HCT116 (cell line): Measurements from ENCODE around the gene ASGR1. TPM values are rescaled to one million over a fixed set of nuclear protein-coding genes. Genes with fewer than 3 reads are reported as not detected.
"Not testable (repeated sequence)": the region's sequence is repeated elsewhere in the genome, so short reads cannot be mapped to it uniquely, and the experiment has no call there.

Experiments used
- ATAC-seq: fragments of 200-7000 bp; cut with Tn5 transposase; 2 replicates; pipeline ENCODE4 v1.9.1; 2020; ENCODE audit warnings: mild to moderate bottlenecking, moderate library complexity
- BruUV-seq: library from RNA; stranded (reverse); fragments of 400-500 nt; replicated peaks from 2 replicates; lab custom pipeline; 2021; lab: Mats Ljungman, UMichigan
- CTCF ChIA-PET: fragments of 300-600 bp; sonication (Branson Sonifier 250); formaldehyde crosslinking; loops from one replicate; lab custom pipeline; 2021; ENCODE audit warnings: antibody characterized with exemption; lab: Charles Lee
- POLR2A ChIA-PET: fragments of 300-600, 350-600 bp; sonication (Branson Sonifier 250); formaldehyde crosslinking; loops from one replicate; lab custom pipeline; 2021; ENCODE audit warnings: antibody characterized with exemption; lab: Charles Lee
- RAD21 ChIA-PET, 2 experiments: fragments of 300-600 bp; sonication (Branson Sonifier 250); formaldehyde crosslinking; loops; one replicate each; lab custom pipeline; 2023; ENCODE audit warnings: low total read pairs in 2 of 2; ENCODE audit not compliant: uncharacterized antibody in 2 of 2, unreplicated experiment in 2 of 2, low non-redundant PET in 1 of 2; lab: Charles Lee
- DNase-seq: peaks from one replicate; pipeline ENCODE4 v3.0.0-alpha.2; 2010; ENCODE audit warnings: low read depth, low spot score
- H2AFZ ChIP-seq: fragments of 200-600 bp; shearing (Covaris generic), sonication (generic); 2 replicates; pipeline ENCODE4 v1.6.1; 2017; ENCODE audit warnings: low read depth, mixed run types, mixed read lengths, antibody characterized with exemption, low read length; ENCODE audit not compliant: poor library complexity, severe bottlenecking
- H3K27ac ChIP-seq: 2 replicates; pipeline ENCODE4 v1.5.1; 2012; ENCODE audit warnings: low read depth, low read length
- H3K27me3 ChIP-seq: fragments of 200-600 bp; sonication (generic); 2 replicates; pipeline ENCODE4 v1.6.1; 2016; ENCODE audit warnings: mixed run types, low read length, mixed read lengths; ENCODE audit not compliant: insufficient read depth
- H3K36me3 ChIP-seq, 2 experiments: fragments of 200-500 bp in 1 of 2; fragments of 200-600 bp in 1 of 2; sonication (Bioruptor generic) in 1 of 2; sonication (generic) in 1 of 2; 2 replicates each; pipeline versions ENCODE4 v1.5.1 to v1.6.1; 2014 to 2016; ENCODE audit warnings: low read length in 2 of 2, inconsistent platforms in 1 of 2, mixed read lengths in 1 of 2, mixed run types in 1 of 2; ENCODE audit not compliant: insufficient read depth in 2 of 2, control insufficient read depth in 1 of 2
- H3K4me1 ChIP-seq, 2 experiments: fragments of 200-600 bp in 1 of 2; sonication (generic) in 1 of 2; 2 replicates each; pipeline versions ENCODE4 v1.5.1 to v1.6.1; 2012 to 2017; ENCODE audit warnings: low read length in 2 of 2, inconsistent platforms in 1 of 2, mild to moderate bottlenecking in 1 of 2, mixed read lengths in 1 of 2, mixed run types in 1 of 2, moderate library complexity in 1 of 2; ENCODE audit not compliant: insufficient read depth in 2 of 2, control insufficient read depth in 1 of 2
- H3K4me2 ChIP-seq: fragments of 200-600 bp; sonication (generic); 2 replicates; pipeline ENCODE4 v1.6.1; 2017; ENCODE audit warnings: mixed run types, low read length, mixed read lengths
- H3K4me3 ChIP-seq, 2 experiments: fragments of 200-600 bp in 1 of 2; sonication (generic) in 1 of 2; replicated peaks in 1 of 2; 2 replicates each; pipeline ENCODE4 v1.5.1; 2011 to 2016; ENCODE audit warnings: low read length in 2 of 2, control low read depth in 1 of 2, low read depth in 1 of 2, mild to moderate bottlenecking in 1 of 2, mixed read lengths in 1 of 2, mixed run types in 1 of 2
- H3K79me2 ChIP-seq: fragments of 200-600 bp; sonication (generic); 2 replicates; pipeline ENCODE4 v1.6.1; 2017; ENCODE audit warnings: mild to moderate bottlenecking, mixed run types, low read length, moderate library complexity, mixed read lengths; ENCODE audit not compliant: insufficient read depth
- H3K9ac ChIP-seq: fragments of 200-600 bp; sonication (generic); 2 replicates; pipeline ENCODE4 v1.6.1; 2016; ENCODE audit warnings: low read length, mixed read lengths
- H3K9me2 ChIP-seq: fragments of 200-600 bp; sonication (generic), shearing (Covaris generic); 2 replicates; pipeline ENCODE4 v1.6.1; 2017; ENCODE audit warnings: mixed run types, mild to moderate bottlenecking, moderate library complexity; ENCODE audit not compliant: insufficient read depth
- H3K9me3 ChIP-seq, 2 experiments: fragments of 200-500 bp in 1 of 2; fragments of 200-600 bp in 1 of 2; sonication (Bioruptor generic) in 1 of 2; sonication (generic) in 1 of 2; 2 replicates each; pipeline ENCODE4 v1.6.1; 2014 to 2017; ENCODE audit warnings: low read length in 2 of 2, mixed read lengths in 2 of 2, inconsistent platforms in 1 of 2, low read depth in 1 of 2, mild to moderate bottlenecking in 1 of 2, mixed run types in 1 of 2, moderate library complexity in 1 of 2; ENCODE audit not compliant: control insufficient read depth in 1 of 2, insufficient read depth in 1 of 2
- H4K20me1 ChIP-seq: fragments of 200-600 bp; sonication (generic), shearing (Covaris generic); 2 replicates; pipeline ENCODE4 v1.6.1; 2017; ENCODE audit warnings: mixed run types, mild to moderate bottlenecking, moderate library complexity; ENCODE audit not compliant: insufficient read depth
- CBX3 ChIP-seq: IDR thresholded peaks from 2 replicates; pipeline ENCODE4 v1.6.1; 2012; ENCODE audit warnings: low read depth
- CEBPB ChIP-seq: IDR thresholded peaks from 2 replicates; pipeline ENCODE4 v1.6.1; 2012; ENCODE audit warnings: low read depth
- ELF1 ChIP-seq: IDR thresholded peaks from 2 replicates; pipeline ENCODE4 v1.6.1; 2012; ENCODE audit warnings: low read depth, borderline replicate concordance
- EZH2 ChIP-seq: fragments of 200-600 bp; sonication (generic); IDR thresholded peaks from 2 replicates; pipeline ENCODE4 v1.6.1; 2017; ENCODE audit warnings: antibody characterized with exemption, mixed run types
- EZH2phosphoT487 ChIP-seq: fragments of 200-600 bp; IDR thresholded peaks from 2 replicates; pipeline ENCODE4 v1.6.1; 2018; ENCODE audit warnings: antibody characterized with exemption, borderline replicate concordance
- POLR2AphosphoS5 ChIP-seq: IDR thresholded peaks from 2 replicates; pipeline ENCODE4 v1.6.1; 2011; ENCODE audit warnings: mild to moderate bottlenecking, low read depth, low read length, moderate library complexity
- RAD21 ChIP-seq: IDR thresholded peaks from 2 replicates; pipeline ENCODE4 v1.6.1; 2012; ENCODE audit warnings: low read depth, mild to moderate bottlenecking
- SP1 ChIP-seq: IDR thresholded peaks from 2 replicates; pipeline ENCODE4 v1.6.1; 2012; ENCODE audit warnings: low read depth
- TCF7L2 ChIP-seq: IDR thresholded peaks from 2 replicates; pipeline ENCODE4 v1.7.0; 2011; ENCODE audit warnings: borderline replicate concordance, inconsistent platforms; ENCODE audit not compliant: insufficient read depth, insufficient read length; ENCODE audit errors: extremely low read depth
- ZFX ChIP-seq: fragments of 450-650 bp; IDR thresholded peaks from 2 replicates; pipeline ENCODE4 v1.6.1; 2017
- intact Hi-C: fragments of 100-400 bp; cut with micrococcal nuclease; formaldehyde crosslinking; loops from 2 replicates; pipeline ENCODE4 v1.10.0; 2022
- total RNA-seq: library from RNA; stranded (reverse); gene quantifications from one replicate; pipeline ENCODE4 v1.2.1, GENCODE V29; 2021; ENCODE audit not compliant: unreplicated experiment
- TF ChIP-seq, protein P1 (sequence below): IDR thresholded peaks from 2 replicates; pipeline ENCODE4 v1.6.1; 2012
- TF ChIP-seq, protein P2 (sequence below): IDR thresholded peaks from 2 replicates; pipeline ENCODE4 v1.6.1; 2012
- TF ChIP-seq, protein P3 (sequence below): IDR thresholded peaks from 2 replicates; pipeline ENCODE4 v1.6.1; 2012; ENCODE audit warnings: low read depth
- TF ChIP-seq, protein P4 (sequence below): IDR thresholded peaks from 2 replicates; pipeline ENCODE4 v1.6.1; 2011; ENCODE audit warnings: mild to moderate bottlenecking, low read length, moderate library complexity; ENCODE audit not compliant: insufficient replicate concordance; ENCODE audit errors: extremely low read depth

The ASGR1 gene
- total RNA-seq, 1 experiment from 2014 or later, result 1.2 TPM

DNA sequence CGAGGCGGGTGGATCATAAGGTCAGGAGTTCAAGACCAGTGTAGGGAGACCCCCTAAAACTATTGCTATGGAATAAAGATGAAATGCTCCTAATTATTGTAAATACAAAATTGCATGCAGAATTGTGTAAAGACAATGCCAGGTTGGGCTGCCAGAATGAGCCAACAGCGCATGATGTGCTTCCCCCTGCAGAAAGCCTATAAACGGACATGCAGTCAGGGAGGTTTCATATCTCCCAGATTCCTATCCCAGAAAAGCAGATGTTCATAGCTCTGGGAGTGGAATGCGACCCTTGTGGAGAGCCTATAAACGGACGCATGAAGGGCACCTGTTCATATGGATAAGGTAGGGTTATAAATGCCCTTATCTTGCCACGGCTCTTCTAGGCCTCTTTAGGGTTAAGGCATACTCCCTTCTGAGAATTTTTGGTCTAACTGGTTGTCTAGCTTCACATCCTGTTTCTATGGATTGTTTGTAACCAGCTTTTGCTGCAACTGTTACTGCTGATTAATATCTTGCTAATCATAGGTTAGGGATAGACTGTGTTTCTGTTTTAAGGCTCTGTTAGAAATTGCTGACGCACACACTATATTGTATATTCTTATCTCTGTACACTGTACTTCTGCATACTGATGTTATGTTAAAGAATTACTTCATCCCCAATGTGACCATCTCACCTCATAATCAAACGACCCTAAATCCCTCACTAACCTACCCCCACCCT is 10.2 kb downstream of the ASGR1 start:
- CTCF ChIA-PET, H3K4me3 ChIP-seq, intact Hi-C loops, H3K79me2 ChIP-seq, H3K36me3 ChIP-seq, H3K9ac ChIP-seq, H3K27me3 ChIP-seq, H3K4me1 ChIP-seq, H3K4me2 ChIP-seq, DNase-seq, H2AFZ ChIP-seq, BruUV-seq, H3K9me2 ChIP-seq, H3K27ac ChIP-seq, H3K9me3 ChIP-seq, H4K20me1 ChIP-seq, ATAC-seq: not testable (repeated sequence)
- POLR2A ChIA-PET, result interaction anchor here (0.6 to 1.2 kb wide), 2 partner anchors 8 to 1003 kb away, joined by 3 to 5 read pairs; no protein-coding TSS in a partner anchor
- RAD21 ChIA-PET, result interaction anchor here in 1 of 2 experiments (0.6 kb wide), 1 partner anchor 109 kb away, joined by 3 read pairs; no protein-coding TSS in a partner anchor

DNA sequence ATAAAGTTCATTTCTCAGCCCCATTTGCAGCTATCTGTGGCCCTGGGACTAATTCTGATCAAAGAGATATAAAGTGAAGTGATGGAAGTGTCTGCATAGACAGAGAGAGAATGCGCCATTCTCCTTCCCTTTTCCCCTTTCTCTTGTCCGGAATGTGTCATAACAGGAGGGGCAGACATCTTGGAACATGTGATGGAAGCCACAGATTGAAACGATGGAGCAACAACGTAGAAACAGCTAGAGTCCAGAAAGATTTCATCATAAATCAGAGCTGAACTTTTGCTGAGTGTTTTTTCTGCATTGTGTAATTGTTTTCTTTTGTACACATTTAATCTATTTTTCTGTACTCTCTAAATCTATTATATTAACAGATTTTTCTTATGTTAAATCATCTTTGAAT is 11.3 kb downstream of the ASGR1 start:
- no peak overlapping the region for H3K27ac ChIP-seq
- no TSS peak for BruUV-seq
- no peaks in the 10 kb centered on the region for H3K79me2 ChIP-seq
- DNase-seq, result no peak
- no peaks in the 10 kb centered on the region for H3K4me1 ChIP-seq
- no peak overlapping the region for H3K9ac ChIP-seq
- POLR2A ChIA-PET, result no interaction called here
- no peaks in the 10 kb centered on the region for H3K27me3 ChIP-seq
- no peak for ATAC-seq
- H3K36me3 ChIP-seq, result no peaks in the 10 kb centered on the region
- H3K4me2 ChIP-seq, result no peak overlapping the region
- intact Hi-C loops, result no loop called here
- H3K9me3 ChIP-seq, result peaks cover 0 to 4% of the 10 kb centered on the region in 2 experiments; a peak in 1 of 4 replicates
- H3K4me3 ChIP-seq, result no peak overlapping the region
- H4K20me1 ChIP-seq, result no peaks in the 10 kb centered on the region
- CTCF ChIA-PET, result no interaction called here
- H3K9me2 ChIP-seq, result no peaks in the 10 kb centered on the region
- RAD21 ChIA-PET, result interaction anchor here in 1 of 2 experiments (0.7 kb wide), 1 partner anchor 122 kb away, joined by 3 read pairs; no protein-coding TSS in a partner anchor
- H2AFZ ChIP-seq, result no peak overlapping the region
- TF ChIP-seq POLR2AphosphoS5 (no peak), CEBPB (no peak), CBX3 (no peak), EZH2 (no peak), RAD21 (no peak), TCF7L2 (no peak), ZFX (no peak), ELF1 (no peak), SP1 (no peak), EZH2phosphoT487 (no peak)
- TF ChIP-seq, protein P1, sequence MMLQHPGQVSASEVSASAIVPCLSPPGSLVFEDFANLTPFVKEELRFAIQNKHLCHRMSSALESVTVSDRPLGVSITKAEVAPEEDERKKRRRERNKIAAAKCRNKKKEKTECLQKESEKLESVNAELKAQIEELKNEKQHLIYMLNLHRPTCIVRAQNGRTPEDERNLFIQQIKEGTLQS, result no peak
- TF ChIP-seq, protein P2, sequence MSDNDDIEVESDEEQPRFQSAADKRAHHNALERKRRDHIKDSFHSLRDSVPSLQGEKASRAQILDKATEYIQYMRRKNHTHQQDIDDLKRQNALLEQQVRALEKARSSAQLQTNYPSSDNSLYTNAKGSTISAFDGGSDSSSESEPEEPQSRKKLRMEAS, result no peak
- TF ChIP-seq, protein P3, sequence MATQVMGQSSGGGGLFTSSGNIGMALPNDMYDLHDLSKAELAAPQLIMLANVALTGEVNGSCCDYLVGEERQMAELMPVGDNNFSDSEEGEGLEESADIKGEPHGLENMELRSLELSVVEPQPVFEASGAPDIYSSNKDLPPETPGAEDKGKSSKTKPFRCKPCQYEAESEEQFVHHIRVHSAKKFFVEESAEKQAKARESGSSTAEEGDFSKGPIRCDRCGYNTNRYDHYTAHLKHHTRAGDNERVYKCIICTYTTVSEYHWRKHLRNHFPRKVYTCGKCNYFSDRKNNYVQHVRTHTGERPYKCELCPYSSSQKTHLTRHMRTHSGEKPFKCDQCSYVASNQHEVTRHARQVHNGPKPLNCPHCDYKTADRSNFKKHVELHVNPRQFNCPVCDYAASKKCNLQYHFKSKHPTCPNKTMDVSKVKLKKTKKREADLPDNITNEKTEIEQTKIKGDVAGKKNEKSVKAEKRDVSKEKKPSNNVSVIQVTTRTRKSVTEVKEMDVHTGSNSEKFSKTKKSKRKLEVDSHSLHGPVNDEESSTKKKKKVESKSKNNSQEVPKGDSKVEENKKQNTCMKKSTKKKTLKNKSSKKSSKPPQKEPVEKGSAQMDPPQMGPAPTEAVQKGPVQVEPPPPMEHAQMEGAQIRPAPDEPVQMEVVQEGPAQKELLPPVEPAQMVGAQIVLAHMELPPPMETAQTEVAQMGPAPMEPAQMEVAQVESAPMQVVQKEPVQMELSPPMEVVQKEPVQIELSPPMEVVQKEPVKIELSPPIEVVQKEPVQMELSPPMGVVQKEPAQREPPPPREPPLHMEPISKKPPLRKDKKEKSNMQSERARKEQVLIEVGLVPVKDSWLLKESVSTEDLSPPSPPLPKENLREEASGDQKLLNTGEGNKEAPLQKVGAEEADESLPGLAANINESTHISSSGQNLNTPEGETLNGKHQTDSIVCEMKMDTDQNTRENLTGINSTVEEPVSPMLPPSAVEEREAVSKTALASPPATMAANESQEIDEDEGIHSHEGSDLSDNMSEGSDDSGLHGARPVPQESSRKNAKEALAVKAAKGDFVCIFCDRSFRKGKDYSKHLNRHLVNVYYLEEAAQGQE, result no peak
- TF ChIP-seq, protein P4, sequence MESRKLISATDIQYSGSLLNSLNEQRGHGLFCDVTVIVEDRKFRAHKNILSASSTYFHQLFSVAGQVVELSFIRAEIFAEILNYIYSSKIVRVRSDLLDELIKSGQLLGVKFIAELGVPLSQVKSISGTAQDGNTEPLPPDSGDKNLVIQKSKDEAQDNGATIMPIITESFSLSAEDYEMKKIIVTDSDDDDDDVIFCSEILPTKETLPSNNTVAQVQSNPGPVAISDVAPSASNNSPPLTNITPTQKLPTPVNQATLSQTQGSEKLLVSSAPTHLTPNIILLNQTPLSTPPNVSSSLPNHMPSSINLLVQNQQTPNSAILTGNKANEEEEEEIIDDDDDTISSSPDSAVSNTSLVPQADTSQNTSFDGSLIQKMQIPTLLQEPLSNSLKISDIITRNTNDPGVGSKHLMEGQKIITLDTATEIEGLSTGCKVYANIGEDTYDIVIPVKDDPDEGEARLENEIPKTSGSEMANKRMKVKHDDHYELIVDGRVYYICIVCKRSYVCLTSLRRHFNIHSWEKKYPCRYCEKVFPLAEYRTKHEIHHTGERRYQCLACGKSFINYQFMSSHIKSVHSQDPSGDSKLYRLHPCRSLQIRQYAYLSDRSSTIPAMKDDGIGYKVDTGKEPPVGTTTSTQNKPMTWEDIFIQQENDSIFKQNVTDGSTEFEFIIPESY, result no peak
